Glomerular endothelial cell (primary cell): ENCODE data around the gene OSGIN1. TPM values are rescaled to one million over a fixed set of nuclear protein-coding genes. Genes with fewer than 3 reads are reported as not detected.

Source experiments
- DNase-seq: peaks from one replicate; pipeline ENCODE4 v3.0.0-alpha.2; 2011; ENCODE audit warnings: low read depth, low spot score; ENCODE audit errors: extremely low read depth
- total RNA-seq: library from RNA; depleted of rRNA; stranded (reverse); fragments of >200 nt; gene quantifications from 2 replicates; pipeline ENCODE4 v1.2.3, GENCODE V29; 2015

The OSGIN1 gene, protein sequence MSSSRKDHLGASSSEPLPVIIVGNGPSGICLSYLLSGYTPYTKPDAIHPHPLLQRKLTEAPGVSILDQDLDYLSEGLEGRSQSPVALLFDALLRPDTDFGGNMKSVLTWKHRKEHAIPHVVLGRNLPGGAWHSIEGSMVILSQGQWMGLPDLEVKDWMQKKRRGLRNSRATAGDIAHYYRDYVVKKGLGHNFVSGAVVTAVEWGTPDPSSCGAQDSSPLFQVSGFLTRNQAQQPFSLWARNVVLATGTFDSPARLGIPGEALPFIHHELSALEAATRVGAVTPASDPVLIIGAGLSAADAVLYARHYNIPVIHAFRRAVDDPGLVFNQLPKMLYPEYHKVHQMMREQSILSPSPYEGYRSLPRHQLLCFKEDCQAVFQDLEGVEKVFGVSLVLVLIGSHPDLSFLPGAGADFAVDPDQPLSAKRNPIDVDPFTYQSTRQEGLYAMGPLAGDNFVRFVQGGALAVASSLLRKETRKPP
- total RNA-seq = 4.1 and 12.9 TPM in 2 replicates

DNA sequence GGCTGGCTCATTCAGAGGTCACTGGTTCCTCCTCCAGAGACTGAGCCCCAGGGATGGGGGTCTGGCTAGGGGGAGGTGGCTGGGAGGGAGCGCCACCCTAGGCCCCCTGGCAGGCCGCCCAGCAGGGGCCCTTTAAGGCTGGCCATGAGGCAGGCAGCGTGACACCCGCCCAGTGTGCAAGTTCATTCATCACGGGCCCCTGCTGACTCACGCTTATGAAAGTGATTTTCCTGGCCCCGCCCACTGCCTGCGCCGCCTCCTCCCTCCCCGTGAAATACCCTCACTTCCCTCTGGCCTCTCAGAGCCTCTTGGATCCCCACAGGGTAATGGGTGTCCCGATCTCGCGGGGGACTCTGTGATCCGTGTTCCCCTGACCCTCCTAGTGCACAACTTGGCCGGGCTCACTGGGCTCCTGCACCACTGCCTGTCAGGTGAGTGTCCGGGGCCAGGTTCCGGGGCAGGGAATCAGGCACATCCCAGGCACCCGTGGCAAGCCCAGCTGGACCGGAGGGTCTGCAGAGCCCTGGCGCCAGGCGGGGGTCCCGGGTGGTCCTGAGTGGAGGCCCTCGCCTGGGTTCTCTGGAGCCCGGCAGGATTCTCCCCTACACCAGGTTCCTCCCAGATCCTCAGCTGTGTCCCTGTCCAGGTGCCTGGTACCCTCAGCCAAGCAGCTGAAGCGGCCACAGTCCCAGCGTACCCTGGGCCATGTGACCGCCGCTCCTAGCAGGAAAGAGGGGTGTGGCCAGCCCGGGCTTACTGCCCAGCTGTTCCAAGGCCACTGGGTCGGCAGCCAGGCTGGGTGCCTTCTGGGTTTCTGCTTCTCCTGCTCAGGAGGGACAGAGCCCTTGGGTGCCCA, at the start of gene OSGIN1:
Gene OSGIN1, plus strand, starts transcription at position 301 of the 856 bp plus-strand sequence. CDS start 4,432 bp downstream, outside the sequence.
- DNase-seq = no peak

DNA sequence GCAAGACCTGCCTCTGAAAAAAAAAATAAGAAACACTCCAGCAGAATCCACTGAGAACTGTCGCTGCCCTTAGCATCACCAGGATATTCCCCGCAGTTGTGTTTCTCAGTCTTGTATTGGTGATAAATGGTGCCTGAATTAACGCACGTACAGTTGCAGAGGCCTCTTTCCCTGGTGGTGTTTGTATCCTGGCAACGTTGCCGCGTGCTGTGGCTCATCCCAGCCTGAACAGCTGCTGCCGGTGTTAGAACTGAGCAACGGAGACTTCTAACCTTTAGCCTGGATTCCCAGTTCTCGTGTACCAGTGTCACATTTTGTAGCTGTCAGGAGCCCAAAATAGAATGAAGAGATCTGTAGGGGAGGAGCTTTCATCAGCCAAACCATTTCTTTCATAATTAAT, 49.3 kb upstream of the OSGIN1 start:
- no peak for DNase-seq

DNA sequence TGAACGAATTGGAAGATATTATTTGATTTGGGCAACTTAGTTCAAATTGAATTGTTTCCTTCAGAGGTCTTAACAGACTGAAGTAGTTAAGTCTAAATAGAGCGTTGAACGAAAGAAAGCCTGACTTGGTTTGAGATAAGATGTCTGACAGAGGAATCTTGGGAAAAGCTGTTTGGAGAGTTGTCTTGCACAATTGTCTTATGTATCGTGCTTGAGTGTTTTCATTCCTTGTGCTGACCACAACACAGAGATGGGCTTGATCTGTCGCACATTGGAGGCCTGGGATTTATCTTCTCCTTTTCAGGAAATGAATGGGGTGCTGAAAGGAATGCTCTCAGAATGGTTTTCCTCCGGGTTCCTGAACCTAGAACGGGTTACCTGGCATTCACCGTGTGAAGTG, 46.4 kb upstream of the OSGIN1 start:
- DNase-seq = no peak

DNA sequence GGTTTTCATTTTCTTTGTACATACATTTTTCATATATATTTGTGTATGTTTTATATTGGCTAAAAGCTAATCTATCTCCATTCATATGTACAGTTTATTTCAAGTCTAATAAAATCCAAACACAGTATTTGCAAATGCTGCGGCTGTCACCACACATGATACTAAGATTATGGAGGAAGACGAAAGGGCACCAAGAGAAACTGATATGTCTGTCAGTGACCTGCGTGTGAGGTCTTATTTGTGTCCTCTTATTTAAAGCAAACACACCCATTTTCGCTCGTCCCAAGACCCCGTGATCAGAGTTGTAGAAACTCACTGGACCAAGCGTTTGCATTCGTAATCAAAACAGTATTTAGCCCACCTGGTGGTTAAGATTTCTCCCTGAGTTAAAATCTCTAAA, 45.9 kb upstream of the OSGIN1 start:
- no peak for DNase-seq

DNA sequence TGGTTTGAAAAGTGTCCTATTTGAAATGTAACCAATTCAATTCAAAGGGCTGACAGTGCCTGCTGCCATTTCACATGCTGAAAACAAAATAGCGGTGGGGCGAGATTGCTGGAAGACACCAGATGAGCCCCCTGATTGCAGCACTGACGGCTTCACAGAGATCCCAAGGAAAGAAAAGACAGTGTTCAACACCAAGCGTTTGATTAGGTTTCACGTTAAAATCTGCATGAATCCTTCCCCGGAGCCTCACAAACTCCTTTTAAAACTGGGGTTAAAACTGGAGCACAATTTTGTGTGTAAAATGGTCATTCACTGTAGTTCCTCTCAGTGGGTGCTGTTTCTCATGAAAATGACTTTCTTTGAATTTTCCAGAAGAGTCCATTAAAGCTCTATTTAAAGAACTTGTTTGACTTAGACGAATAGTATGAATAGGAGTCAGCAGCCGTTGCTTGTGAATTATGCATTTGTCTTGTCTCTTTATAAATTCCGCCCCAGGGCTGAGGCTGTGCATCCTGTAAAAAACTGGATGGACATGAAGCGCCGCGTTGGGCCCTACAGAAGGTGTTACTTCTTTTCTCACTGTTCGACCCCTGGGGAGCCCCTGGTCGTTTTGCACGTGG, 45.3 kb upstream of the OSGIN1 start:
- DNase-seq = no peak

DNA sequence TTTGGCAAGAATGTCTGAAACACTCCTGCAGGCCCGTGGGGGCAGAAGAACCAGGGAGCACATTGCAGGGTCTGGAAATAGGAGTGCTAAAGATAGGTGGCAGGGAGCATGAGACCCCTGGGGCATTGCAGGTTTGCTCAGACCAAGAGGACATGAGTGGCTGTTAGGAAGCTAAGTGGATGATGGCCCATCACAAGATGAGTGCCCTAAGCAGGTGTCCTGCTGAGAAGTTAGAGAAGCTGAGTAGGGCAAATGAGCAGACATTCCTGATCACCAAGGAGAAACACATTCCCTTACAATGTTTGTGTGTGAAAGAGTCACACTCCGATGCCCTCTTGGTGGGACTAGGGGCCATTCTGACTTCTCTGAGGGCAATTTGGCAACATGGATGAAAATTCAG, 44.2 kb upstream of the OSGIN1 start:
- no peak for DNase-seq

DNA sequence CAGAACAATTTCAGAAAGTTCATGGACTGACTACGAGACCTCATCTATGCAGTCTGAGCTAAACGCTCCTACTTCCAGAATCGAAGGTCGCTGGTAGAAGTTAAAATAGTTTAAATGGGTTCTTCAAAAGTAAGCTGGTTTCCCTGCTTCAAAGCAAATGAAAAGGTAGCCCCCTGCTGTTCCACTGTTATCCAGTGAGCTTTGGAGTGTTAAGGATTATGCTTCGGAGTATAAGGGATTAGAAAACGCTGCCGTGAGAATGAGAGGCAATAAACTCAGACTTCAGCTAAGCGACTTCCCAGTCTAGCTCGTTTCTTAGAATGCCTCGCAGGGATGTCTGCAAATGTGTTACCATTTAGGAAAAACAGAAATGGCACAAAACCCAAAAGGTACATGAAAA, 41.8 kb upstream of the OSGIN1 start:
- no peak for DNase-seq

DNA sequence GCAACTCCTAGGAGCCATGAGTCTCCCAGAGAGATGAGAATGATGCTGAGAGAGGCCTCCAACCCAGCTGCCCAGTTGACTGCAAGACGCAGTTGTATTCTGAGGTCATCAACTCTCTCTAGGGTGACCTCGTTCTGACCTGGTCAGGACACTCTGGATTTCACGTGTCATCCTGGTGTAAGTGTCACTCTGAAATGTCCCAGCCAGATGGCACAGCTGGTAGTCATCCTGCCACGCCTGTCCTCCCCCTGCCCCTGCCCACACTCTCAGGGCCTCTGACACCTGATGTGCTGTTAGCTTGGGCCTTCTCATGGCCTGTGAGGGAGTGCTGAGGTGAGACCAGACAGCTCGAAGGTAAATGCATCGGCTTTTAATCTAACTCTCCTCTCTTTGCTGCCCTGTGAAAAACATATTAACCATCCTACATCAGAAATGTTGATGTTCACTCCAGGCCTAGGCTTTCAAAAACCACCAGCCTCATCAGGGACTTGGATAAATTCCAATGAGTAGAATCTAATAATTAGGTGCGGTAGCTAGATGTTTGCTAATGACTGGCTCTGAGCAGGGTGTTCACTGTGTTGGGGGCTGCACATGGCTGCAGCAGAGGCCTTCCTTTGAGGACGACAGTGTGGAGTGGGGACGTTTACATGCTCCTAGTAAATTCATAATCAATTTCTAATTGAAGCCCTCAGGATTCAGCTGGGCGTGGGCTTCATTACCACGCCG, 40.4 kb upstream of the OSGIN1 start:
- no peak for DNase-seq

DNA sequence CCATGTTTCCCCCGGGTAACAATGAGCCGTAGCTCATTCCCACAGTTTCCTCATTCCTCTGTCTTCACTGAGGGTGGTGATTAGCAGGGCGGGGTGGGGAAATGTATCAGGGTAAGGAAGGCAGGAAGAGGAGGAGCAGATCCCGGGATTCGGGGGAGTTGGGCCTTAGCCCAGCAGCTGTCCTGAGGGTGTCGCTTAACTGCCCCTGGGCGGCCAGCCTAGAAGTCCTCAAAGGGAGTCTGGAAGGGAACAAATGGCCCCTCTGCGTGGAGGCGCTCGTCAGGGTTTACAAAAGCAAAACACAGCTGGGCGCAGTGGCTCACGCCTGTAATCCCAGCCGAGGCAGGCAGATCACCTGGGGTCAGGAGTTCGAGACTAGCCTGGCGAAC, 39.8 kb upstream of the OSGIN1 start:
- no peak for DNase-seq

DNA sequence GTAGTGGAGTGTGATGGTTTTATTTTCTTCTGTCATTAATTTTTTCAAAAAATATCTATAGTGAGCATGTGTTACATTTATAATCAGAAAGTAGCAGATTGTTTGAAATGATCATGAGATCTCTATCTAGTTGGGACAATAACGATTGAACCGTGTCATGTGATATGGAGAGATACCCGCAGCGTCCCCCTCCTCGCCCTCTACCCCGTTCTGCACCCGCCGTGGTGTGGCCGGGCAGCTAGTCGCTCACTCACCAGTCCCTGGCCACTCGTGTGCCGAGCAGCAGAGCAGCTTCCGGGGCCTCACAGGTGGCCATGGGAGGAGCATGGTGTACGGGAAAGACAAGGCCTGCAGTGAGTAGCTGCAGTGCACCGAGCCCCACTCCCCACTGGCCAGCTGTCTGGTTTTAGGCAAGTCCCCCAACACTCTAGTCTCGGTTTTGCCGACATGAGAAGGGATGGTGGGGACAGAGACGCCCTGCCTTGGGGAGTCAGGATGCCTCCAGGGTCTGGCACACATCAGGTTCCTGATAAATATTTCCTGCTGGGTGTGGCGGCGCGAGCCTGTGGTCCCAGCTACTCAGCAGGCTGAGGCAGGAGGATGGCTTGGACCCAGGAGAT, 38.8 kb upstream of the OSGIN1 start:
- no peak for DNase-seq

DNA sequence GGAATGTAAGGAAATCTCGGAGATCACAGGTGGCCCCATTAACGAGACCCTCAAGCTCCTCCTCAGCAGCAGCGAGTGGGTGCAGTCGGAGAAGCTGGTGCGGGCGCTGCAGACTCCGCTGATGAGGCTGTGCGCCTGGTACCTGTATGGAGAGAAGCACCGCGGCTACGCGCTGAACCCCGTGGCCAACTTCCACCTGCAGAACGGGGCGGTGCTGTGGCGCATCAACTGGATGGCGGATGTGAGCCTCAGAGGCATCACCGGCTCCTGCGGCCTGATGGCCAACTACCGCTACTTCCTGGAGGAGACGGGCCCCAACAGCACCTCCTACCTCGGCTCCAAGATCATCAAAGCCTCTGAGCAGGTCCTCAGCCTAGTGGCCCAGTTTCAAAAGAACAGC, 38.0 kb upstream of the OSGIN1 start:
- DNase-seq = no peak

DNA sequence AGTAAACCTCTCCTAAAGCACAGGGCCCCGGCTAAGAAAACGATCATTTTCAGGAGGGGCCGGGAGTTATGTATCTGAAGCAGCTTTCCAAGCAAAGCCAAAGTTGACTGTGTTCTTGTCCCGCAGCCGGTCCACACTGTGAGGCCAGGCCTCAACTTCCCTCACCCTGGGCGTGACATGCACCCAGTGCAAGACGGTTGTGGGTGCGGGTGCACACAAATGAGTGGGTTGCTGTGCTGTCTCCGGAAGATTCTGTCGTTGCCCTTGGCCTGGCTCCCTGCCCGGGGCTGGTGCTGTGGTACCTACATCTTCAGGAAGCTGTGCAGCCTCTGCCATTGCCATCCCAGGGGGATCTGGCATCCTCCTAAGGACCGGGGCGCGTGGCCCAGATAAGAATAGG, 37.5 kb upstream of the OSGIN1 start:
- DNase-seq = no peak

DNA sequence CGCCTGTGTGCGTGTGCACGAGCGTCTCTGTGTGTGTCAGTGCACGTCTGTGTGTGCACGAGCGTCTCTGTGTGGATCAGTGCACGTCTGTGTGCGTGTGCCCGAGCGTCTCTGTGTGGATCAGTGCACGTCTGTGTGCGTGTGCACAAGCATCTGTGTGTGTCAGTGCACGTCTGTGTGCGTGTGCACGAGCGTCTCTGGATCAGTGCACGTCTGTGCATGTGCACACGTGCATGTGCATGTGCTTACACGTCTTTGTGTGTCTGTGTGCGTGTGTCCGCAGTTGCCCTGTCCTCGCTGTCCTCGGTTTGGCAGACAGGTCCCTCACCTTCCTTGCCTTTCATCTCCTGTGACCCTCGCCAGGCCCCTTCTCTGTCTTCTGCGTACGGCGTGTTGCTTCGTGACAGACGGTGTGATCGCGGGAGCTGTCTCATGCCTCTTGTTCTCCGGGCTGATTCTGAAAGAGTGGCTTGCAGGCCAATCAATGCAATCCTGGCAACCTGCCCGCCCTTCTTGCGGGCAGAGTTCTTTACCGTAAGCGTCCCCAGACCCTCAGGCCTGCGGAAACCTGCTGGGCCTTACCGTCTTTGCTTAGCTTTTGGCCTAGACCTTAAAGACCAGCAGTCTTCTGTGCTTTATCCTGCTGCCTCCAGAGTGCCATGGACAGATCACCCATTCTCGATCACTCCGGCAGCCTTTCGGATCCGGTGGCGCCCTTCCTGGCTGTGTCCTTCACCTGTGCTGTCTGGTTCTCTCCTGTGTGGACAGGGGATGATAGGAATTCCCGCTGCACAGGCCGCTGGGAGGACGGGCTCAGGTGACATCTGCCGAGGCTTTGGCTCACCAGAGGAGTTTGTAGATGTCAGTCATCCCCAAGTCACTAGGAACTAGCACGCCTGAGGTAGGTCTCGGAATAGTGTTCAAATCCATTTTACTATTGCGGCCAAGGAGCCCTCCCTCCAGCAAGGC, 35.6 kb upstream of the OSGIN1 start:
- no peak for DNase-seq

DNA sequence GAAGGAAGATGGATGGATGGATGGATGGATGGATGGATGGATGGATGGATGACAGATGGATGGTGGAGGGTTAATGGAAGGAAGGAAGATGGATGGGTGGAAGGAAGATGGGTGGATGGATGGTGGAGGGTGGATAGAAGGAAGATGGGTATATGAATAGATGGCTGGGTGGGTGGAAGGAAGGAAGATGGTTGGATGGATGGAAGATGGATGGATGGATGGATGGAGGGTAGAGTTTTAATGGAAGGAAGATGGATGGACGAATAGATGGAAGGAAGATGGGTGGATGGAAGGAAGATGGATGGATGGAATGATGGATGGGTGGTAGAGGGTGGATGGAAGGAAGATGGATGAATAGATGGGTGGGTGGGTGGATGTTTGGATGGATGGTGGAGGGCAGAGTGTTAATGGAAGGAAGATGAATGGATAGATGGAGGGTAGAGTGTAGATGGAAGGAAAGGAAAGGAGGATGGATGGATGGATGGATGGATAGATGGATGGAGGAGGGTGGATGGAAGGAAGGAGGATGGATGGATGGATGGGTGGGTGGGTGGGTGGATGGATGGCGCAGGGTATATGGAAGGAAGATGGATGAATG, 32.0 kb upstream of the OSGIN1 start:
- DNase-seq = no peak

DNA sequence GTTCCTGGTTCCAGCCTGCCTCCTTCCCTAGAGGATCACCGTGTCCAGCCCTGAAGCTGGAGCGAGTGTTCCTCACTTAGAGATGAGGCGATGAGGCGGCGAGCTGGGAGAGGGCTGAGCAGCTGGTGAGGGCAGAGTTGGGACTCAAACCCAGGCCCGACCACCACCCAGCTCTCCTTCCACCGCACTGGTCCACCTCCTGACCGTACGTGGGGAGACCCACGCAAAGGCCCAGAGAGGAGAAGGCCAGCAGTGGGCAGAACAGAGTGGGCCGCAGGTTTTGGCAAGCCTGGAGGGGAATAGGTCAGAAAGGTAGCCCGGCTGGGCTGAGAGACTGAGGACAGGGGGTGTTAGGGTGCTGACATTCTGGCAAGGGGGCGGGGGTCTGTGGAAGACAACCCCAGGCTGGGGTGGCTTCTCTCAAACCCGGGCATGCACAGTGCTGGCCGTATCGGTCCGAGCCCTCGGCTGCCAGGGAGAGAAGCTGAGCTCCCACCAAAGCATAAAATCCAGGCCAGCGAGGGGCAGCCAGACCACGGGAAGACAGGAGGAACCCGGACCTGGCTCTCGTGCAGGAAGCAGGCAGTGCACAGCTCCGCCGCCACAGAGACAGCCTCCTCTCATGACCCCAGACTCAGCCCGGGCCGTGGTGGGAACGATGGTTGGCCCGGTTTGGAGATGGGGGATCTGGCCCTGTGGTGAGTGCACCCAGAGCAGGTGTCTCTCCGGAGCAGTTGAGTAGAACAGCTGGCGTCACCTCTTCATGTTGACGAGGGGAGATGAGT, 29.3 kb upstream of the OSGIN1 start:
- DNase-seq = no peak

DNA sequence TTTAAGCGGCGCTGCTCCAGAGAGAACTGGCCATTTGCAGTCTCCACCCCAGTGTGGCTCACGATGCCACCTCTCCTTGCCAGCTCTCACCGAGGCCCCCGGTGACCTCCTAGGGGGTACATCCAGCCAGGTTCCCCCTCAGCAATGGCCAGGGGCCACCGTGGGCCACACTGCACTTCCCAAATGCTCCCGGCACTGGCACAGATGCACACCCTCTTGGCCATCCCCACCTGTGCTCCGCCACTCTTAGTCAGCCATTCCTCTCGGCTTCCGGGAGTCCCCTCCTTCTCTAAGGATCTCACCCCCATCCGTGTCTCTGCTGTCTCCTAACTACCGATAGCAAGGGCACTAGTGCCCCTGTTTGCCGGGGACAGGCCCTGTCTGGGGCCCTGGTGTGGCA, 28.4 kb upstream of the OSGIN1 start:
- no peak for DNase-seq

DNA sequence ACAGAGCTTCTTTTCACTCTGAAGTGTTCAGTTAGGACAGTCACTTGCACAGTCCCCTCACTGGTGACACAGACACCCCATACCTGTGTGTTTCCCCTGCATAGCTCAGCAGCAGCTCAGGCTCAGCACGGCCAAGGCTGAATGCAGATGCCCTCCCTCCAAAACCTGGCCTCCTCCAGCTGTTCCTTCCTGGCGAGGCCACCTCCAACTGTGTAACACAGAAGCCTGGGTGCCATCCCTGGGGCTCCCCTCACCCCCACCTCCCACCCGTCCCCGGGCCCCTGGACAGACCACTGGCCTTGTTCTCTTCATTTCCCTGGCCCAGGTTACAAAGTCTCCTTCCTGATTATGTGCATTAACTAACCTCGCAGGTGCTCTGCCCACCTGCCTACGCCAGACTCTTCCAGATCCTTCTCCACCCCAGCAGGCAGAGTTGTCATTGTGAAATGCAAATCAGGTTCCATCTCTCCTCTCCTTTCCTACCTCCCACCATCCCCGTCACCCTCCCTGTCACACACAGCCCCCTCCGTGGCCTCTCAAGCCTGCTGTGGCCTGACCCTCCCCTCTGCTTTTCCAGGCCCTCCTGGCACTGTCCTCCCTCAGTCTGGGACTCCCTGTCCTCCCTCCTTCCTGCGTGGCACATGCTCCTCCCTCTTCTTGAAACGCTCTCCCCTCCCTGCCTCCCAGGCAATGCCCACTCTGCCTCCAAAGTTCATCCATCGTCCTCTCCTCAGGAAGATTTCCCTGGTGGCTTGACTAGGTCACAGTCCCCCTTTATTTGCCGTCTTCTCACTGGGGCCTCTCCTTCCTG, 27.7 kb upstream of the OSGIN1 start:
- no peak for DNase-seq
